Trophoblast cell (in vitro differentiated cells and primary cell): Measurements from ENCODE around the gene SCAP.
A peak's percentile ranks its signal among the peaks of the same experiment; 100 is the strongest.

ENCODE experiments used
- DNase-seq, 2 donors: peaks; one replicate each; pipeline ENCODE4 v3.0.0-alpha.2; 2016
- H2AFZ ChIP-seq: 2 replicates; pipeline ENCODE4 v1.6.1; 2013; ENCODE audit warnings: low read length, moderate library complexity, mild to moderate bottlenecking; ENCODE audit not compliant: insufficient read depth, poor library complexity
- H2AK5ac ChIP-seq: 2 replicates; pipeline ENCODE4 v1.6.1; 2013; ENCODE audit warnings: mild to moderate bottlenecking, low read length
- H2BK120ac ChIP-seq: 2 replicates; pipeline ENCODE4 v1.6.1; 2013; ENCODE audit warnings: low read length, mild to moderate bottlenecking, moderate library complexity; ENCODE audit not compliant: insufficient read depth, poor library complexity
- H2BK12ac ChIP-seq: 2 replicates; pipeline ENCODE4 v1.6.1; 2013; ENCODE audit warnings: mild to moderate bottlenecking, low read length, moderate library complexity
- H2BK5ac ChIP-seq: 2 replicates; pipeline ENCODE4 v1.6.1; 2013; ENCODE audit warnings: low read length, low read depth, moderate library complexity, mild to moderate bottlenecking; ENCODE audit not compliant: poor library complexity
- H3K14ac ChIP-seq: 2 replicates; pipeline ENCODE4 v1.6.1; 2013; ENCODE audit warnings: mild to moderate bottlenecking, low read length
- H3K18ac ChIP-seq: 2 replicates; pipeline ENCODE4 v1.6.1; 2013; ENCODE audit warnings: mild to moderate bottlenecking, low read length
- H3K23ac ChIP-seq: 2 replicates; pipeline ENCODE4 v1.6.1; 2013; ENCODE audit warnings: low read length
- H3K27ac ChIP-seq: 2 replicates; pipeline ENCODE4 v1.5.1; 2013; ENCODE audit warnings: low read depth, mild to moderate bottlenecking, inconsistent platforms, low read length, moderate library complexity
- H3K27me3 ChIP-seq: 2 replicates; pipeline ENCODE4 v1.6.1; 2013; ENCODE audit warnings: inconsistent platforms, mild to moderate bottlenecking, low read length, moderate library complexity; ENCODE audit not compliant: insufficient read depth
- H3K36me3 ChIP-seq, 2 experiments: 1 replicate in 1 of 2; 2 replicates in 1 of 2; pipeline ENCODE4 v1.6.1; 2013; ENCODE audit warnings: low read length in 2 of 2, mild to moderate bottlenecking in 2 of 2, moderate library complexity in 1 of 2; ENCODE audit not compliant: insufficient read depth in 2 of 2, control insufficient read depth in 1 of 2
- H3K4ac ChIP-seq: 2 replicates; pipeline ENCODE4 v1.6.1; 2013; ENCODE audit warnings: low read depth, mild to moderate bottlenecking, low read length, moderate library complexity
- H3K4me1 ChIP-seq, 2 experiments: 1 replicate in 1 of 2; 2 replicates in 1 of 2; pipeline ENCODE4 v1.6.1; 2013; ENCODE audit warnings: low read length in 2 of 2, mild to moderate bottlenecking in 2 of 2, moderate library complexity in 1 of 2; ENCODE audit not compliant: insufficient read depth in 2 of 2, control insufficient read depth in 1 of 2
- H3K4me2 ChIP-seq: 2 replicates; pipeline ENCODE4 v1.6.1; 2013; ENCODE audit warnings: inconsistent platforms, mild to moderate bottlenecking, low read length, moderate library complexity
- H3K4me3 ChIP-seq: 2 replicates; pipeline ENCODE4 v1.5.1; 2013; ENCODE audit warnings: mild to moderate bottlenecking, low read depth, low read length, inconsistent platforms
- H3K79me1 ChIP-seq: one replicate; pipeline ENCODE4 v1.6.1; 2013; ENCODE audit warnings: low read length
- H3K79me2 ChIP-seq: 2 replicates; pipeline ENCODE4 v1.6.1; 2013; ENCODE audit warnings: low read length, mild to moderate bottlenecking; ENCODE audit not compliant: control insufficient read depth, insufficient read depth, poor library complexity
- H3K9ac ChIP-seq: 2 replicates; pipeline ENCODE4 v1.6.1; 2013; ENCODE audit warnings: mild to moderate bottlenecking, low read length
- H3K9me3 ChIP-seq: 2 replicates; pipeline ENCODE4 v1.6.1; 2013; ENCODE audit warnings: low read depth, mild to moderate bottlenecking, control low read depth, inconsistent platforms, low read length; ENCODE audit not compliant: insufficient read depth
- H4K12ac ChIP-seq: 2 replicates; pipeline ENCODE4 v1.6.1; 2013; ENCODE audit warnings: low read depth, mild to moderate bottlenecking, low read length, moderate library complexity
- H4K8ac ChIP-seq: 2 replicates; pipeline ENCODE4 v1.6.1; 2013; ENCODE audit warnings: low read depth, mild to moderate bottlenecking, low read length, moderate library complexity
- H4K91ac ChIP-seq: one replicate; pipeline ENCODE4 v1.6.1; 2013; ENCODE audit warnings: low read depth, mild to moderate bottlenecking, low read length, moderate library complexity
- WGBS: extraction: QIAGEN DNeasy Blood & Tissue Kit; methylation state at CpG from one replicate; pipeline ENCODE4 v1.1.7; 2013; ENCODE audit warnings: missing lambda C conversion rate; ENCODE audit not compliant: insufficient read length, insufficient coverage; ENCODE audit errors: extremely low coverage; 5-methylcytosine and 5-hydroxymethylcytosine counted together

The SCAP gene

GRCh38 chr3:47422743-47423142, 53.0 kb downstream of the SCAP start:
- no CpG with 5 or more reads among the region's 9 CpGs for WGBS
- H3K79me1 ChIP-seq = no peaks in the 10 kb centered on the region

GRCh38 chr3:47421741-47422649, 53.7 kb downstream of the SCAP start:
- Histone ChIP-seq H3K18ac (no peak overlapping the region), H3K27me3 (no peaks in the 10 kb centered on the region), H4K91ac (no peak overlapping the region), H2AFZ (no peak overlapping the region), H3K23ac (no peak overlapping the region), H3K79me2 (no peaks in the 10 kb centered on the region), H3K4me3 (no peak overlapping the region), H2AK5ac (no peak overlapping the region), H3K14ac (no peak overlapping the region), H4K8ac (peak overlapping the region; percentile 85), H3K79me1 (no peaks in the 10 kb centered on the region), H4K12ac (no peak overlapping the region), H3K9me3 (peaks cover 3% of the 10 kb centered on the region), H2BK120ac (no peak overlapping the region), H2BK5ac (no peak overlapping the region), H3K36me3 (peaks cover 38 to 49% of the 10 kb centered on the region in 2 experiments), H3K4me1 (no peaks in the 10 kb centered on the region), H3K4me2 (no peak overlapping the region), H3K27ac (no peak overlapping the region), H3K4ac (no peak overlapping the region), H3K9ac (no peak overlapping the region), H2BK12ac (no peak overlapping the region)
- WGBS = no CpG with 5 or more reads among the region's 13 CpGs
- DNase-seq = peak in 1 of 2 donors; percentile 33

More at GRCh38 chr3:47422743-47423142, 53.0 kb downstream of the SCAP start:
- Histone ChIP-seq H4K8ac (no peak overlapping the region), H3K4ac (no peak overlapping the region), H4K91ac (no peak overlapping the region), H3K4me1 (no peaks in the 10 kb centered on the region), H3K27me3 (no peaks in the 10 kb centered on the region), H3K4me2 (no peak overlapping the region), H3K27ac (no peak overlapping the region), H2AFZ (no peak overlapping the region), H3K14ac (no peak overlapping the region), H3K79me2 (no peaks in the 10 kb centered on the region), H3K9ac (no peak overlapping the region), H2BK12ac (no peak overlapping the region), H2AK5ac (no peak overlapping the region), H4K12ac (no peak overlapping the region), H3K18ac (no peak overlapping the region), H3K23ac (no peak overlapping the region), H3K4me3 (no peak overlapping the region), H2BK5ac (no peak overlapping the region), H2BK120ac (no peak overlapping the region), H3K9me3 (no peaks in the 10 kb centered on the region), H3K36me3 (peaks cover 34 to 50% of the 10 kb centered on the region in 2 experiments)
- no peak for DNase-seq

DNA sequence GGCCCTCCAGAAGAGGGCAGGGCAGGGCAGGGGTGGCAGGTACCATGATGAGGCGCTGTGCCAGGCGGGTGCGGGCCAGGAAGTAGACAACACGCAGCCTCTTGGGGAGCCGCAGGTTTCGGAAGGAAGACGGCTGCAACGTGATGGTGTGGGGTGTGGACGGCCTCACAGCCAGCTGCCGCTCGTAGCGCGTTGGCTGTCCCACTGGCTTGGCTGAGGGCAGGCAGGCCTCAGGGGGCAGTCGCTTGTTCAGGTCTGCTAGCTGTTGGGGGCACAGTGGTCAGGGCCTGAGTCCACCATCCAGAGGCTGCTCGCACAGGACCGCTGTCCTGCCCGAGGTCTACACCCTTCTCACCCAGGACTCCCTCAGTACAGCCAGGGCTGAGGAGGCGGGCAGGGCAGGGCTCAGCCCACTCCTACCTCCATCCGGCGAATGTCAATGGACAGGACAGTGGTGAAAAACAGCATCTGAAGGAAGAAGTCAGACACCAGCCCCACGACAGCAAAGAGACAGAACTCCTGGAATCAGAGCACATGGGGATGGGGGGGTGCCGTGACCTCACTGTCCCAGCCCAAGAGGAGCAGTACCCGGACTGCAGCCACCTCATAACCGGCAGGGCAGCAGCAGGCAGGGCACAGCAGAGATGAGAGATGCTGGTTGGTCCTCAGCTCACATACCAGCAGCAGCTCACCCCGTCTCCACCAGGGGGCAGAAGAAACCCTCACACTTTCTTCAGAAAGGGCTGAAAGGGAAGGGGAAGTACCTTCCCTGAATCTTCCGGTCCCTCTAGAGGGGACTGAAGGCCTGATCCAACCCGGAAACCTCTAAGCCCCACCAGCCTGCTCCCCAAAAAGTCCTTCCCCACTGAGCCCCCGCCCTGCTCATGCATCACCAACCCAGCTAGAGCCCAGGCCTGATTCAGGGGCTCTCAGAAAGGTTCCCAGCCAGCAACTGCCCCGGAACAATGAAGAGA, 54.9 kb downstream of the SCAP start:
- Histone ChIP-seq H3K27me3 (no peaks in the 10 kb centered on the region), H3K4ac (no peak overlapping the region), H4K8ac (peak overlapping the region; percentile 85), H4K91ac (no peak overlapping the region), H3K9ac (no peak overlapping the region), H3K14ac (no peak overlapping the region), H3K79me1 (no peaks in the 10 kb centered on the region), H2BK5ac (no peak overlapping the region), H2BK120ac (no peak overlapping the region), H4K12ac (no peak overlapping the region), H2AK5ac (no peak overlapping the region), H3K79me2 (no peaks in the 10 kb centered on the region), H3K4me3 (no peak overlapping the region), H3K36me3 (peaks cover 44 to 49% of the 10 kb centered on the region in 2 experiments), H3K18ac (no peak overlapping the region), H3K4me1 (no peaks in the 10 kb centered on the region), H2AFZ (no peak overlapping the region), H3K27ac (no peak overlapping the region), H3K9me3 (peaks cover 5% of the 10 kb centered on the region), H2BK12ac (no peak overlapping the region), H3K23ac (no peak overlapping the region), H3K4me2 (no peak overlapping the region)
- WGBS = no CpG with 5 or more reads among the region's 29 CpGs
- peak; percentile 93 to 97 for DNase-seq

DNA sequence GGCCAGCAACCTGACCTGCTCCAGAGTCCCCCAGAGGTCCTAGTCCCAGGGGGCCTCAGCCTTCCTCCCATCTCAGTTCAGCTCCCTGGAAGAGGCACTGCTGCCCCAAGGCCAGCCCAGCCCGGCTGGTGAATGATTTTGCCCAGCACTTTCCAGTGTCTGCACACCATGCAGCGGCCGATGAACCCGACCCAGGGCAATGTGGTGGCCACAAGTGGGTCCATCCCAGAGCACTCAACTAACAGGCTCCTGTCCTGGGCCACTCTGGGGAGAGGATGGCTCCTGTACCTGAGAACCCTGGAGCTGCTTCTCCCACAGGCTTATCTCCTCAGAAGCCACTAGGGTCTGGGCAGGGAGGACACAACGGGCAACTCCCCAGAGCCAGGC, 55.7 kb downstream of the SCAP start:
- Histone ChIP-seq H3K4me3 (no peak overlapping the region), H3K79me2 (no peaks in the 10 kb centered on the region), H2BK120ac (no peak overlapping the region), H3K23ac (no peak overlapping the region), H3K27me3 (no peaks in the 10 kb centered on the region), H2BK12ac (no peak overlapping the region), H2AFZ (no peak overlapping the region), H3K4me1 (no peaks in the 10 kb centered on the region), H3K14ac (no peak overlapping the region), H2AK5ac (no peak overlapping the region), H3K9me3 (peaks cover 5% of the 10 kb centered on the region), H3K18ac (no peak overlapping the region), H3K27ac (no peak overlapping the region), H2BK5ac (no peak overlapping the region), H3K9ac (no peak overlapping the region), H4K8ac (no peak overlapping the region), H4K91ac (no peak overlapping the region), H3K36me3 (peaks cover 44 to 52% of the 10 kb centered on the region in 2 experiments), H3K79me1 (no peaks in the 10 kb centered on the region), H4K12ac (no peak overlapping the region), H3K4ac (no peak overlapping the region), H3K4me2 (no peak overlapping the region)
- WGBS = no CpG with 5 or more reads among the region's 5 CpGs
- DNase-seq = no peak
